ENCODE data around the gene TNFRSF11A. TPM values are rescaled to one million over a fixed set of nuclear protein-coding genes. Genes with fewer than 3 reads are reported as not detected.

The TNFRSF11A gene
- total RNA-seq = 1 to 10 TPM; 1.7 to 5.9 (median 4.4) TPM

GRCh38 chr18:62324917-62325805, at the start of gene TNFRSF11A:
Gene TNFRSF11A, plus strand, starts transcription at chr18:62325310. Its CDS starts 43 bp downstream, at chr18:62325353.
- 5% methylated on average over 17 to 42 of the region's 99 CpGs for WGBS, 2 donors
- Histone ChIP-seq H3K4me3 (peak within 1 kb of the TSS; percentile 27 to 62 (median 54)), H3K27me3 (peaks cover 0 to 20% (median 6%) of the 10 kb centered on the region in 4 donors), H3K9me3 (no peaks in the 10 kb centered on the region), H3K36me3 (no peaks in the 10 kb centered on the region), H3K4me1 (peaks cover 26 to 41% (median 30%) of the 10 kb centered on the region in 4 donors), H3K27ac (no peak within 1 kb of the TSS)
- no peak for TF ChIP-seq EP300 (IDR thresholded peaks at IDR 0.05)
- TF ChIP-seq POLR2AphosphoS5 (IDR thresholded peaks at IDR 0.05) = no peak
- TF ChIP-seq CTCF (IDR thresholded peaks at IDR 0.05) = peak; percentile 33 to 50 (median 42)
- no peak for TF ChIP-seq POLR2A (IDR thresholded peaks at IDR 0.05)
- DNase-seq = peak; percentile 61 to 93
- peak; percentile 69 to 76 for ATAC-seq (ENCODE audit: low FRiP score in 2 of 2)

- TF ChIP-seq POLR2AphosphoS5 (IDR thresholded peaks at IDR 0.05) (no peak), EP300 (IDR thresholded peaks at IDR 0.05) (no peak), POLR2A (IDR thresholded peaks at IDR 0.05) (no peak)
These were observed 48.1 kb upstream of the TNFRSF11A start for GRCh38 chr18:62277045-62277444.

GRCh38 chr18:62279561-62279960, 45.5 kb upstream of the TNFRSF11A start:
- WGBS, 2 donors = 68 to 72% methylated on average over 5 of the region's 5 CpGs
- H3K4me3 ChIP-seq = no peak overlapping the region

More at GRCh38 chr18:62277045-62277444, 48.1 kb upstream of the TNFRSF11A start:
- no peaks in the 10 kb centered on the region for H3K9me3 ChIP-seq
- H3K27me3 ChIP-seq = no peaks in the 10 kb centered on the region
- no peak for DNase-seq
- ATAC-seq (ENCODE audit: low FRiP score in 2 of 2) = no peak
- H3K4me1 ChIP-seq = no peaks in the 10 kb centered on the region
- 82 to 96% methylated on average over 1 of the region's 1 CpG for WGBS, 2 donors
- H3K4me3 ChIP-seq = no peak overlapping the region
- no peak overlapping the region for H3K27ac ChIP-seq
- peaks cover 0 to 49% (median 10%) of the 10 kb centered on the region in 4 donors for H3K36me3 ChIP-seq

GRCh38 chr18:62280058-62280457, 45.1 kb upstream of the TNFRSF11A start:
- WGBS, 2 donors = 90 to 97% methylated on average over 6 of the region's 6 CpGs
- Histone ChIP-seq H3K4me1 (no peaks in the 10 kb centered on the region), H3K27ac (no peak overlapping the region), H3K9me3 (no peaks in the 10 kb centered on the region), H3K36me3 (peaks cover 0 to 47% (median 4%) of the 10 kb centered on the region in 4 donors), H3K4me3 (no peak overlapping the region), H3K27me3 (no peaks in the 10 kb centered on the region)
- no peak for ATAC-seq (ENCODE audit: low FRiP score in 2 of 2)
- no peak for DNase-seq
- TF ChIP-seq POLR2A (IDR thresholded peaks at IDR 0.05) (no peak), CTCF (IDR thresholded peaks at IDR 0.05) (no peak), EP300 (IDR thresholded peaks at IDR 0.05) (no peak), POLR2AphosphoS5 (IDR thresholded peaks at IDR 0.05) (no peak)

More at GRCh38 chr18:62279561-62279960, 45.5 kb upstream of the TNFRSF11A start:
- peaks cover 0 to 51% (median 6%) of the 10 kb centered on the region in 4 donors for H3K36me3 ChIP-seq
- DNase-seq (no peak), ATAC-seq (ENCODE audit: low FRiP score in 2 of 2) (no peak)
- no peak overlapping the region for H3K27ac ChIP-seq
- H3K27me3 ChIP-seq = no peaks in the 10 kb centered on the region
- no peak for TF ChIP-seq CTCF (IDR thresholded peaks at IDR 0.05)
- TF ChIP-seq POLR2AphosphoS5 (IDR thresholded peaks at IDR 0.05) = no peak
- TF ChIP-seq EP300 (IDR thresholded peaks at IDR 0.05) = no peak
- no peaks in the 10 kb centered on the region for H3K9me3 ChIP-seq
- H3K4me1 ChIP-seq = no peaks in the 10 kb centered on the region

- ATAC-seq (ENCODE audit: low FRiP score in 2 of 2) (no peak), DNase-seq (no peak)
- Histone ChIP-seq H3K9me3 (no peaks in the 10 kb centered on the region), H3K27ac (no peak overlapping the region), H3K36me3 (peaks cover 0 to 47% (median 8%) of the 10 kb centered on the region in 4 donors), H3K4me1 (no peaks in the 10 kb centered on the region), H3K27me3 (no peaks in the 10 kb centered on the region), H3K4me3 (no peak overlapping the region)
- TF ChIP-seq EP300 (IDR thresholded peaks at IDR 0.05) (no peak), POLR2AphosphoS5 (IDR thresholded peaks at IDR 0.05) (no peak), POLR2A (IDR thresholded peaks at IDR 0.05) (no peak), CTCF (IDR thresholded peaks at IDR 0.05) (no peak)
- WGBS, 2 donors = 79 to 85% methylated on average over 1 of the region's 1 CpG
These were observed 44.3 kb upstream of the TNFRSF11A start for GRCh38 chr18:62280786-62281185.
